Epithelial cell of proximal tubule (primary cell): Measurements from ENCODE around the gene ST13. TPM values are rescaled to one million over a fixed set of nuclear protein-coding genes. Genes with fewer than 3 reads are reported as not detected.
"Not testable (repeated sequence)": the region's sequence is repeated elsewhere in the genome, so short reads cannot be mapped to it uniquely, and the experiment has no call there.

ENCODE experiments used
- DNase-seq: peaks from one replicate; pipeline ENCODE4 v3.0.0-alpha.2; 2011; ENCODE audit warnings: low read depth
- H3K4me3 ChIP-seq: 2 replicates; pipeline ENCODE4 v1.5.1; 2011; ENCODE audit warnings: low read depth, mild to moderate bottlenecking, low read length
- total RNA-seq: library from RNA; depleted of rRNA; stranded (reverse); fragments of >200 nt; gene quantifications from 2 replicates; pipeline ENCODE4 v1.2.3, GENCODE V29; 2015
- TF ChIP-seq, protein P1 (sequence below): conservative IDR thresholded peaks from 2 replicates; pipeline ENCODE4 v1.5.1; 2012; ENCODE audit warnings: low read depth, mild to moderate bottlenecking, low read length

The ST13 gene
- total RNA-seq, 1 donor from 2014 or later: 159 TPM

DNA sequence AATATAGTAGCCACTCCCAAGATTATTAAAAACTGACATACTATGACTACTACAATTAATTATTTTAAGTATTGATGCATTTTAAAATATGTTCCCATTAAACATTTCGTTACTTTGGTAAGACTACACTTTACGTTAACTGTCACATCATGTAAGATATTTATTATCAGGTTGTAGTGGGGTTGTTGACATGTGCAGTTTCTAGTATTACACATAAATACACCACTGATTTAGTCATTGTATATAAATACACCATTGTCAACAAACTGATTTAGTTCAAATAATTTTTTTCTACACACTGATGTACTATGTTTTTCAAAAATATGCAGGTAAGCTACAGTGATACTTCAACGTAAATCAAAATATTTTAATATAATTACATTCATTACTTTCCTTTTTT lies 11.5 kb downstream of the ST13 start:
- DNase-seq: no peak
- no peak overlapping the region for H3K4me3 ChIP-seq
- TF ChIP-seq, protein P1, sequence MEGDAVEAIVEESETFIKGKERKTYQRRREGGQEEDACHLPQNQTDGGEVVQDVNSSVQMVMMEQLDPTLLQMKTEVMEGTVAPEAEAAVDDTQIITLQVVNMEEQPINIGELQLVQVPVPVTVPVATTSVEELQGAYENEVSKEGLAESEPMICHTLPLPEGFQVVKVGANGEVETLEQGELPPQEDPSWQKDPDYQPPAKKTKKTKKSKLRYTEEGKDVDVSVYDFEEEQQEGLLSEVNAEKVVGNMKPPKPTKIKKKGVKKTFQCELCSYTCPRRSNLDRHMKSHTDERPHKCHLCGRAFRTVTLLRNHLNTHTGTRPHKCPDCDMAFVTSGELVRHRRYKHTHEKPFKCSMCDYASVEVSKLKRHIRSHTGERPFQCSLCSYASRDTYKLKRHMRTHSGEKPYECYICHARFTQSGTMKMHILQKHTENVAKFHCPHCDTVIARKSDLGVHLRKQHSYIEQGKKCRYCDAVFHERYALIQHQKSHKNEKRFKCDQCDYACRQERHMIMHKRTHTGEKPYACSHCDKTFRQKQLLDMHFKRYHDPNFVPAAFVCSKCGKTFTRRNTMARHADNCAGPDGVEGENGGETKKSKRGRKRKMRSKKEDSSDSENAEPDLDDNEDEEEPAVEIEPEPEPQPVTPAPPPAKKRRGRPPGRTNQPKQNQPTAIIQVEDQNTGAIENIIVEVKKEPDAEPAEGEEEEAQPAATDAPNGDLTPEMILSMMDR: no peak

DNA sequence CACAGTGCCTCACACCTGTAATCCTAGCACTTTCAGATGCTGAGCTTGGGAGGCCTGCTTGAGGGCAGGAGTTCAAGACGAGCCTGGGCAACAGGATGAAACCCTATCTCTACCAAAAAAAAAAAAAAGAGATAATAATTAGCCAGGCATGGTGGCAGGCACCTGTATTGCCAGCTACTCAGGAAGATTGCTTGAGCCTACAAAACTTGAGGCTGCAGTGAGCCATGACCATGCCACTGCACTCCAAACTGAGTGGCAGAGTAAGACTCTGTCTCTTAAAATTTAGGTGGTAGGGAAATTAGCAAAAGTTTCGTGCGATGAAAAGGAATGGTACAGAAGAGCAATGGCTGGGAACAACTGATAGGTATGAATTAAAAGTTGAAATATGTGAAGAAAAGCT lies 18.0 kb downstream of the ST13 start:
- H3K4me3 ChIP-seq: no peak overlapping the region
- TF ChIP-seq, protein P1: no peak
- DNase-seq: no peak

DNA sequence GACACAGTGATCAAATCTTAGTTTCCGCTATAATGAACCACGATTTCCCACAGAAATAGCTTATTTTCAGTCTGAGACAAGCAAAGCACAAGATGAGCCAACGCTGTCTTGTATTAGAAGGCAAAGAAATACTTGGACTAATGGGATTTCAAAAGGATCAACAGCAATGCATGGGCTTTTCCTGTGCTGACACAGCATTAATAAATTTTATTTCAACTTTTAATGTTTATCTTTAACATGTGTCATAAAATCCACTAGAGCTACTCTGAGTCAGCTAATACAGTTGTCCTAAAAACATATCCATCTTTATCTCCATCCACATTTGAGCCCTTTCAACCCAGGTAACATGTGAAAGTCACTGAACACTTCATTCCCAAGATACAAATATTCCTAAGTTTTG lies 21.8 kb downstream of the ST13 start:
- no peak overlapping the region for H3K4me3 ChIP-seq
- TF ChIP-seq, protein P1: no peak
- DNase-seq: no peak

DNA sequence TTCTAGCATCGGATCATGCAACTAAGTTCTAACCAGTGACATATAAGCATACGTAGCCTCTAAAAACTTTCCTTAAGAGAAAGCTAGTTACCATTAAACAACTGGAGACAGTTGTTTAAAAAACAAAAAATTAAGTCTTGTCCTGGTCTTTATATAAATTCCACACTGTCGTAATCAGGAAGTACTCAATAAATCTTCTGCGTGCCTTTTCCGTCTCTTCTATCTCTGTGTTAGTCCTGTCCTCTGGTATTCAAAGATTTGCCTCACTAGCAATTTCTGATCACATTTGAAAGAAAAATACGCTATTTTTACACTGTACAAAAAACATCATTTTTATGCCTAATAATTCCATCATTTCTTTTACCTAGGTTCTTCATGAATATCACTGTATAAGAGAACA lies 27.3 kb downstream of the ST13 start:
- H3K4me3 ChIP-seq: no peak overlapping the region
- no peak for DNase-seq
- TF ChIP-seq, protein P1: no peak

DNA sequence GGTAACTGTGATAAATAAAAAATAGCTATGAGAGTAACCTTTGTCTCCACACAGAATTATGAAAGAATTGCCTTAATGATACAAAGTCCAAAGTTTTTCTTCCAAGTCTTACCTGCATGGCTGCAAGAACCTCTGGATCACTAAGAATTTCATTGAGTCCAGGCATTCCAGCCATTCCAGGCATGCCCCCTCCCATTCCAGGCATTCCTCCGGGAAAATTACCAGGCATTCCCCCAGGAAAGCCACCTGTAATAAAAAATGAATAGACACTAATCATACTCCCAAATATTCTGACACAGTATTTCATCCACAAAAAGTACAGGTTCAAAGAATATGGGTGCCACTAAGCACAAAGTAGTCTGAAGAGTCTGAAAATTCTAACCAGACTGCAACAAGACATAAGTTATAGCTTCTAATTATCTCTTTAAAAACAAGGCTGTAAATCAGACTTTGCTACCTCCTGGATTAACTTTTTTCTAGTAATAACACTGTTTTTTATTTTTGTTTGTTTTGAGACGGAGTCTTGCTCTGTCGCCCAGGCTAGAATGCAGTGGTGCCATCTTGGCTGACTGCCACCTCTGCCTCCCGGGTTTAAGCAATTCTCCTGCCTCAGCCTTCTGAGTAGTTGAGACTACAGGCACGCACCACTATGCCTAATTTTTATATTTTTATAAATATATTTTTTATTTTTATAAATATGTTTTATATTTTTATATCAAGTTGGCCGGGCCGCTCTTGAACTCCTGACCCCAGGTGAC lies 29.3 kb downstream of the ST13 start:
- DNase-seq: no peak
- TF ChIP-seq, protein P1: no peak
- H3K4me3 ChIP-seq: no peak overlapping the region

DNA sequence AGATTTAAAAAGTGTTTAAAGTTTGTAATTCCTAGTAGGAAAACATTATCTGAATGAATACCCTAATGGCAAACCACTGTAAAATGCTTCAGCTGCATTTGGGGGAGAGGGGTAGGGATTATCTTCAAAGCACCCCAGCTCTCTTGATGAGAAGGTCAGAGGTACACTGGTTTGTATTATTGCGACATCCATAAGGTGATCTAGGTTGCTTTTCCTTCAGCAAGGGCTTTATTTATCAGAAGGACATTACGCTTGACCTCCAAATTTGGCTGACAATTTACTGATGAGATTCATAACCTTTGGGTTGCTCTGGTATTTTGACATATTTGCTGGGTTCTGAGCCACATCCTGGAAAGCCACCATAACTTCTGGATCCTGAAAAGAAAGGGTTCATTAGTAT lies 30.1 kb downstream of the ST13 start:
- H3K4me3 ChIP-seq, DNase-seq: not testable (repeated sequence)

DNA sequence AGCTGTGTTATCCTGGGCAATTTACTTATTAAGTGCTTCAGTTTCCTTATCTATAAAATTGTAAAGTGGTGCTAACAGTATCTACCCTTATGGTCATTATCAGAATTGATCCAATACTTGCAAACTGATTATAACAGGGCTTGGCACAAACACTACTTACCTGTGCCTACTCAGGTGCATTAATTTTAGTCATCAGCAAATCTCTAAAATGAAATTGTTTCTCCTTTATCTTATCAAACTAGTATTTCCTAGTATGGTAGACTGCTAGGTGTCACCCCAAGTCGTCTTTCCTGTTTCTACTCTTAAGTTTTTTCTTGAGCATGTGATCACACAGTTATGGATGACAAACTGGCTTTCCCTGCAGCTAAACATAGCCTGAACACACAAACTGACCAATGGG lies 33.0 kb downstream of the ST13 start:
- H3K4me3 ChIP-seq: no peak overlapping the region
- no peak for DNase-seq
- TF ChIP-seq, protein P1: no peak
